Hypothalamus (tissue), 51 donors: ENCODE measurements around the gene AKAP8L.
"Not testable (repeated sequence)": the region's sequence is repeated elsewhere in the genome, so short reads cannot be mapped to it uniquely, and the experiment has no call there.

ENCODE experiments used
- DNase-seq, 51 donors: peaks; one replicate each; lab custom pipeline; 2025; lab: John Stamatoyannopoulos, UW

The AKAP8L gene

DNA sequence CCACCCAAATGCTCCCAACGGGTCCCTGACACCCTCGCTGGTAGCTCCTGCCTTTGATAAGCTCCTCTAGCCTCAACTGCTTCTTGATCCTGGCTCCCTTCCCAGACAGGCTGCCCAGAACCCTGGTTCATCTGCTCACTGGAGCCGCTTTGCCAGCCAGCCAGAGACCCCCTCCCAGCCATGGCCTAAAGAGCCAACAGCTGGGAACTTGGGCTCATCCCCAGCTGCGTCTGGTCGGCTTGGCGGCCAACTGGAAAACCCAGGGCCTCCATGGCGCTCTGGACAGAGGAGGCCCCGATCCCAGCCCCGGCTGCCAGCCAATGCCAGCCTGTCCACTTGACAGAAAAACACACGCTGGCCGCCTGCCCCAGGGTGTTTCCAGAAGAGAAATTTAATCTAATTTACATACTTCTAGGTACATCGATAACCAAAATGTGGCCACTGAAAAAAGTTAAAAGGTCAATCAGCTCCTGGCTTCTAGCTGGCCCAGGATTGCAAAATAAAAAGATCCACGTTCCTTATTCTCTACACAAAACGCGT lies 3.0 kb upstream of the AKAP8L start:
- peak in 49 of 51 donors; percentile 13 to 88 (median 66) for DNase-seq

DNA sequence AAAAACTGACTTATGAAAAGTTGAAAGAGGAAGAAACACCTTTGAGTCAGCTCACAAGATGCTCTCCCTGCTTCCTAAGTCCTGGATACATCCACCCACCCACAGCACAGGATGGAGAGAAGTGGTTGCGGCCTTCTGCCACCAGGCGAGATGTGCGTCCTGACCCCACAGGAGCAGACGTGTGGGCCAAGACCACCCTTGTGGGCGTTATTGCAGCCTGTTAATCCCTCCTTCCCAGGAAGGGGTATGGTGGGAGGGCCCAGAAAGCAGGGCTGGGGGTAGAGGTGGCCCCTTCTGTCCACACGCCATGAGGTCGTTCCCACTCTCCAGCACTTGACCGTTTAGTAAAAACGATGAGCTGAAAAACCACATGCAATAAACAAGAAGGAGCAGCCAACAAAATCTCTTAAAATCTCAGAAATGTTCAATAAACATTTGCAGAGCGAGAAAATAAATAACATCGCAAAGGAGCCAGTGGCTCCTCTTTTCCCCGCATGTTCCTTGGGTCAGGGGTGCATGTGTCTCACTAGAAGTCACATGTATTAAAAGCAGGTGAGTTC lies 2.4 kb upstream of the AKAP8L start:
- no peak for DNase-seq

- peak in 1 of 51 donors; percentile 12 for DNase-seq
These were observed 731 bp upstream of the AKAP8L start for GRCh38 chr19:15419413-15420025.

DNA sequence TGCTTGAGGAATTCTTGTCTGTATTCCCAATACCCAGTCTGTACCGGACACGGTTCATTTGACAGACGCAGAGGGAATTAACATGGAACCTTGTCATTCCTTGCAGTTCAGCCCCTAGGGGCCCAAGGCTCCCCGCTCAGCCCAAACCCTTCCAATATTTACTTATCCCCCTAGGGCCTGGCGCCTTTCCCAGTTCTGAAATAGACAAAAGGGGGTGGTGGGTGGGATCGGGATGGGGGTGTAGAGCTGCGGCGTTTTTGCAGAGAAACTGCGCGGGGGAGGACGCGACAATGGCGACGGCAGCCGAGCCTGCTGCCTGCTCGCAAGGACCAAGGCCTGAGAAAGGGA lies 583 bp downstream of the AKAP8L start:
- peak in 12 of 51 donors; percentile 15 to 53 (median 44) for DNase-seq

GRCh38 chr19:15417699-15418098 lies 1.1 kb downstream of the AKAP8L start:
- peak in 2 of 51 donors; percentile 1 to 15 for DNase-seq

DNA sequence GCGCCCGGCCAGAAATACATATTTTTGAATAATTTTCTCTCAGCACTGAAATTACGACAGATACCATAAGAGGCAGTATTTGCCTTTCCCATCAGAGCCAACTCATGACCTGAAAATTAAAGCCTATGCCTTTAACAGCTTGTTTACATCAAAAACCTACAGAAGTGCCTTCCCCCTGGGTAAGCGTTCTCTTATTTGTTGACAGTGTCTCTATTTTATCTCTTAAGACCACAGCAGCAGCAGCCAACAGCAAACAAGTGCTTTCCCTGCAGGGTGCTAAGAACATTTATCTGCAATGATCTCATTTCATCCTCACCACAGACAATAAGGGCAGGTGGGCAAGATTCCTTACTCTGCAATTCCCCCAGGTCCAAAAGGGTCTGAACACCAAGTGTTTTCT lies 6.0 kb downstream of the AKAP8L start:
- no peak for DNase-seq

- DNase-seq, result not testable (repeated sequence)
These were observed 7.4 kb downstream of the AKAP8L start for GRCh38 chr19:15411351-15411750.

GRCh38 chr19:15404780-15405211 lies 14.0 kb downstream of the AKAP8L start:
- peak in 13 of 51 donors; percentile 5 to 46 (median 18) for DNase-seq

DNA sequence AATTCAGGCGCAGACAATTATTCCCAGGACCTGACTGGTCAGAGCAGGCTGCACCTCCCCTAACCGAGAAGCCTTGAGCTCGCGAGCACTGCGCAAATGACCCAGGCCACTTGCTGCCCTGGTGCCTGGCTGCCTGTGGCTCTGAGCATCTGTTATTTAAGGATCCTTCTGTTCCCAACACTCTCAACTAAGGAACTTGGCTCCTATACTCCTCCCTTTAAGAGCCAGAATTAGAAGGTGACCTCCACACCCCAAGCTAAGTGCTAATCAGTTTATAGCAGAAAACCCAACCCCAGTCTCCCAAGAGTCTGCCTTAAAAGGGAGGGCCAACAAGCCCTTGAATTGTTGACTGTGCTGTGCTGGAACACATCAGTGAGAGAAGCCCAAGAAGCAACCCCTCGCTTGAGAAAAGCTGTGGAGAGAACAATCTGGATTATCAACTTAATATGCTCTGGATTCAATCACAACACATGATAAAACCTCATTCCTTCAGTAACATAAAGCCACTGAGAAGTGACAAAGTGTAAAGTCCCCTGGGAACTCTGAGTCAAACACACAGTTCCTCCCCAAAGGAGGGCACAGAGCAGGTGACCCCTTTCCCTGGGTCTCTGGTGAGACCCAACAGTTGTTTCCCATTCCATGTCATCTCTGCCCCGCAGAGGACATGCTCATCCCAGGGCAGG lies 14.6 kb downstream of the AKAP8L start:
- DNase-seq, result no peak

- DNase-seq, result no peak
These were observed 15.6 kb downstream of the AKAP8L start for GRCh38 chr19:15403151-15403531.

DNA sequence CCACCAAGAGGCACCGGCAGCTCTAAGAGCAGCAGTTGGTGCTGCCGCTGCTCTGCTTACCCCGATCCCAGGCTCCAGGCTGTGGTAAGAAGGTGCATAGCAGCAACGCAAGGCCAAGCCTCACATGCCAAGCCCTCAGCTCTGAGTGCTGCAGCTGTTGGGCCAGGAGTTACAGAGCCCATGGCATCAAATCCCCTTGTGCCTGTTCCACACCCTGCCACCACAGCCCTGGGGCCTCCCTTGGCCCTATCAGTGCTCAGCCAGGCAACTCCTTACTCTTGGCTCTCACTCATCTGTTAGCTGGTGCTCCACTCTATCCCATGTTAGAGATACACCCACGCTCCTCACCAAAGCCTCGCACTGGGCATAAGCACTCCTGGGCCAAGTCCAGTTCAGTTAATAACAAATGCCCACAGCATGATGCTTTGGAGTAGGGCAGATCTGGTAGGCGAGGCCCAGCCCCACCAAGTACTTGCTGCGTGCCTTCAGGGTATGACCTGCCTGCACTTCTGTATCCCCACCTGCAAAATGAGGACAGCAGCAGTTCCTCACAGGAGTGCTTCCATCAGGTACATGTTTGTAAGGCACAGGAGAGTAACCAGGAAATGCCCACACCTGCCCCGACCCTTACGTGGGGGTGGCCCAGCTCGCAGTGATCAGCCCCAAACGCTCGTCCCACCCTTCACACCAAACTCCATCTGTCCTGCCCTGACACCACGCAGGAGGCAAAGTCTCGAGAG lies 16.2 kb downstream of the AKAP8L start:
- DNase-seq, result no peak

GRCh38 chr19:15401397-15401710 lies 17.4 kb downstream of the AKAP8L start:
- no peak for DNase-seq

DNA sequence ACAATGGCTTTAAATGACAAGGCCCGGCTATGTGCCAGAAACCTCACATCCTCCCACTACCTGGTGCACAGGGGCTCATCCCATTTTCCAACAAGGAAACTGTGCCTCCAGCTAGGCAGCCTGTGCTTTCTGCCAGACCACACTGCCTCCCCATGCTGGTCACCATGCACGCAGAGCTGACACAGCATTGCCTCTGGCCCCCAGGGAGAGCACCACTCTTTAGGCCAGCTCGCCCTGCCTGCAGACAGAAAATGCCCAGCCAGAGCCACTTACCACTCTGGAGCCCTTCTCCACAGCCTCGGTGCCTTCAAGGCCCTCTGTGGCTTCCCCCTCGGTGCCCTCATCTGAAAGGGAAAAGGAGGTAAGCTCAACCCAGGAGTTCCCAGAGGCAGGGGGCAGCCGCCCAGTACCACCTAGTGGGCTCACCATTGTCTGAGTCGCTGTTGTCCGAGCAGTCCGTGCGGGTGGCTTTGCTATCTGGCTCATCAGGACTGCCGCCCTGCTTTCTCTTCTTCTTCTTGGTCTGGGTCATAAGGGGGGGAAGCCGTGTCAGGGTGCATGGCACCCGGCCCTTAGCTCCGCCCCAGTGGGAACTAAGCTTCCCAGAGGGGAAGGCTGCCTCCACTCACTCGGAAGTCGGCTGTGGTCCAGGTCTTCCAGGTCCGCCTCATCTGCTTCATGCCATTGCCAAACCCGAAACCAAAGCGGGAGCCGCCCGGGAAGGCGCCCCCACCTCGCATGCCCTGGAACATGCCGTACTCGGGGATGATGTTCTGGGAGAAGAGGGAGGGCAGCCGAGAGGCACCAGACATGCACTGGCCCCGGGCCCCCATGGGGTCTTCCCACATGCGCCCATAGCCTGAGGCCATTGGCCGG lies 18.0 kb downstream of the AKAP8L start:
- no peak for DNase-seq

- no peak for DNase-seq
These were observed 19.2 kb downstream of the AKAP8L start for GRCh38 chr19:15399635-15400034.

- DNase-seq, result no peak
These were observed 19.6 kb downstream of the AKAP8L start for GRCh38 chr19:15399234-15399515.

DNA sequence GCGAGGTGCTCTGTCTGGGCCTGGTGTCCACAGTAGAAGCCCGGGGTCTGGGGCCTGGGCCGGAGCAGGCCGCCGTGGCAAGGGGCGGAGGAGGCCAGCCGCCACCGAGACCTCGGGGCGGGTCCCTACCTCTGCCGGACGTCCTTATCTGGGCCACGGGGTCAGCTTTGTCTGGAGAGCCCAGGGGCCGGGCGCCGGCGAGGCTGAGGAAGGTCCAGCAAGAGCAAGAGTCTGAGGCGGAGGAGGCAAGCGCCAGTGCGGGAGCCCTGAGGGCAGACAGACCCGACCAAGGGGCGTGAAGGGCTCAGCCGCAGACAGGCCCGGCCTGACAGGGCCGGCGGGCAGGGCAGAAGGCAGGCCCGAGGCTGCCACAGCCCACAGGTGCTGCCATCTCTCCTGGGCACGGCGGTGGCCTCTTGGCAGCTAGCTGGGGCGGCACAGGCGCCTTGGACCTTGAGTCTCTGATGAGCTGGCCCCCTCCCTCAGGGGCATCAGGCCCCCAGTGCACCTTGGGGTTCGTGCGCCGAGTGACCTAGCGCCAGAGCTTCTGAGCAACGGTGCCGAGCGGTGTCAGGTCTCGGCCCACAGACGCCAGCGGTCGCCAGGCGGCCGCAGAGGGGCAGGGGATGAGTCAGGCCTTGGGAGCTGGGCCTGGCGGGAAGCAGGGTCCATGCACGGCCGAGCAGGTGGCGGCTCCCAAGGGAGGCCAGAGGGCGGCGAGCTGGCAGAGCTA lies 20.1 kb downstream of the AKAP8L start:
- DNase-seq, result no peak

DNA sequence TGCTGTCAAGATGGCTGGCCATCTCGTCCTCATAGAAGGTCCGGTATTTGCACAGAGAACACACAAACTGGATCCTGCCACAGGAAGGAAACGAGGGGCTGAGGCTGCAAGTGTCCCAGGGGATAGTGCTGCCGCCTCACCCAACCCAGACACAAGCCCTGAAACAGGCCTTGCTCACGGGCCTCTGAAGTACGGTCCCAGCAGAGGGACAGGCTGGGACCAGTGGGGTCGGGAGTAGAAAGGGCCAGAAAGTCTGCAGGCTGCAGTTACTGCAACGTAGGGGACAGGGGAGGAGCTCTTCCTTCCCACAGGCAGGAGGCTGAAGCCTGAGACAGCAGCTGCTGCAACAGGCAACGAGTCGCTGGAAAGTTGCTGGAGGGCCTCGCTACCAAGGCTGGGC lies 21.0 kb downstream of the AKAP8L start:
- DNase-seq, result no peak

DNA sequence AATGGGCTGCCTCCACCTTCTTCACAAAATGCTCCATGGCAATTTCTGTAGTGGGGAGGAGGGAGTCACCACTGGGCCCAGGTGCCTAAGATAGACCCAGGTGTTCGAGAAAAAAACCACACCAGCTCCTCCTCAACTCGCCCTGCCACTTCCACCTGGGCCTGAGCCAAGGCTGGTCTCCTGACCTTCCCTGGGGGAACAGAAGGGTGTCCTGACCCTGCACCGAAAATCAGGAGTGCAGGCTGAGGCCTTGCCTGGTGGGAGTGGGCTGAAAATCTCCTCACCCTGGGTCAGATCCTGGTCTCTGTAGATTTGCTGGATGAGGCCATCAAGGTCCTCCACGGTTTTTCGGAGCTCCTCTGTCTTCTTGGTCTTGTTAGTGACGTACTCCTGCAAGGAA lies 21.6 kb downstream of the AKAP8L start:
- no peak for DNase-seq

- DNase-seq, result no peak
These were observed 22.4 kb downstream of the AKAP8L start for GRCh38 chr19:15396436-15396835.

DNA sequence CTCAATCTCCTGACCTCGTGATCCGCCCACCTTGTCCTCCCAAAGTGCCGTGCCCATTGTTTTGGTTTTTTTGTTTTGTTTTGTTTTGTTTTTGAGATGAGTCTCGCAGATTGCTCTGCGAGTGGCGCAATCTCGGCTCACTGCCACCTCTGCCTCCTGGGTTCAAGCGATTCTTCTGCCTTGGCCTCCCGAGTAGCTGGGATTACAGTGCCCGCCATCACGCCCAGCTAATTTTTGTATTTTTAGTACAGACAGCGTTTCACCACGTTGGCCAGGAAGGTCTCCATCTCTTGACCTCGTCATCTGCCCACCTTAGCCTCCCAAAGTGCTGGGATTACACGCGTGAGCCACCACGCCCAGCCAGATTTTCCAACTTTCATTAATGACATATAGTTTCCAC lies 23.5 kb downstream of the AKAP8L start:
- DNase-seq, result not testable (repeated sequence)
